ENCODE measurements around the gene SMARCD2. TPM values are rescaled to one million over a fixed set of nuclear protein-coding genes. Genes with fewer than 3 reads are reported as not detected.
A peak's percentile ranks its signal among the peaks of the same experiment; 100 is the strongest.

Gene SMARCD2
- total and polyA plus RNA-seq, 4 experiments from 2014 or later: 80.4 to 125 (median 114) TPM

- Mint-ChIP-seq H3K4me1 (peaks cover 45 to 84% (median 74%) of the 10 kb centered on the region in 4 donors), H3K4me3 (peak overlapping the region in 7 of 8 donors; percentile 5 to 94 (median 50)), H3K36me3 (peaks cover 55 to 95% of the 10 kb centered on the region in 2 donors), H3K27me3 (no peaks in the 10 kb centered on the region), H3K9me3 (peaks cover 0 to 3% (median 0%) of the 10 kb centered on the region in 8 donors), H3K27ac (peak overlapping the region in 6 of 7 donors; percentile 29 to 95 (median 61))
- DNase-seq: no peak
- Histone ChIP-seq H3K27me3 (ENCODE audit: insufficient read depth, low read length) (no peaks in the 10 kb centered on the region), H3K9me3 (ENCODE audit: control insufficient read depth in 1 of 2, low read length in 2 of 2) (no peaks in the 10 kb centered on the region), H3K27ac (ENCODE audit: low read depth, low read length) (peak overlapping the region; percentile 8), H3K36me3 (ENCODE audit: insufficient read depth, low read length) (peaks cover 71% of the 10 kb centered on the region), H3K4me3 (ENCODE audit: low read length in 2 of 2) (no peak overlapping the region), H3K4me1 (ENCODE audit: insufficient read depth, low read length) (peaks cover 67% of the 10 kb centered on the region)
- CTCF ChIA-PET (ENCODE audit: partially characterized antibody): interaction anchor here (1.2 to 5.3 kb wide), 7 partner anchors 11 to 134 kb away, joined by 3 to 37 read pairs (median 4); partner anchors contain the start of gene SMARCD2
- intact Hi-C loops (cut with micrococcal nuclease): loop anchor here (5.0 kb wide), 1 partner anchor 207 kb away; the partner anchor contains the start of gene MAP3K3
- POLR2A ChIA-PET (ENCODE audit: partially characterized antibody): interaction anchor here (0.6 to 12.7 kb wide), 9 partner anchors 11 to 677 kb away, joined by 3 to 129 read pairs (median 4); partner anchors contain the start of genes CCDC47, DDX42, DDX5 and ICAM2
Measured at GRCh38 chr17:63828936-63829335, 13.5 kb downstream of the SMARCD2 start.

DNA sequence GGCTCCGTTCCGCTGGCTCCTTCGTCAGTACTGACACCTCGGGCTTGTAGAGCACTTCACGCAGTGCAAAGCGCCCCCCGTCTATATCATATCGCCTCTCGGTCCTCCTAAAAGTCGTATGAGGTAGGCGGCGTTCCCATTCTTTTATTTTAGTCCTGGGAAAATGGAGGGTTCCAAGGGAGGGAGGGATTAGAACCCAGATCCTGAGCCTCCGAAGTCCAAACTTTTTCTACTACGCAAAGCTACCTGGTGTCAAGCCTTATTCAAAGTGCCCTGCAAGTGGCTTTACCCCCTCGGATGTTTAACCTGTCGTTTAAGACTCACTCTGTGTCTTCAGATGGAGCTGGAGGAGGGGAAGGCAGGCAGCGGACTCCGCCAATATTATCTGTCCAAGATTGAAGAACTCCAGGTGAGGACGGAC lies 14.7 kb downstream of the SMARCD2 start:
- Mint-ChIP-seq H3K4me1 (peaks cover 46 to 91% (median 76%) of the 10 kb centered on the region in 4 donors), H3K4me3 (peak overlapping the region; percentile 93 to 100 (median 98)), H3K27me3 (no peaks in the 10 kb centered on the region), H3K36me3 (peaks cover 61 to 93% of the 10 kb centered on the region in 2 donors), H3K27ac (peak overlapping the region; percentile 95 to 100 (median 100)), H3K9me3 (peaks cover 0 to 3% (median 0%) of the 10 kb centered on the region in 8 donors)
- Histone ChIP-seq H3K4me1 (ENCODE audit: insufficient read depth, low read length) (peaks cover 67% of the 10 kb centered on the region), H3K4me3 (ENCODE audit: low read length in 2 of 2) (peak overlapping the region; percentile 93), H3K9me3 (ENCODE audit: control insufficient read depth in 1 of 2, low read length in 2 of 2) (no peaks in the 10 kb centered on the region), H3K27me3 (ENCODE audit: insufficient read depth, low read length) (no peaks in the 10 kb centered on the region), H3K27ac (ENCODE audit: low read depth, low read length) (peak overlapping the region; percentile 90), H3K36me3 (ENCODE audit: insufficient read depth, low read length) (peaks cover 69% of the 10 kb centered on the region)
- no peak for DNase-seq
- intact Hi-C loops (cut with micrococcal nuclease): loop anchor here (1.0 to 5.0 kb wide), 5 partner anchors 15 to 206 kb away; partner anchors contain the start of genes CCDC47, MAP3K3 and STRADA
- ChIA-PET POLR2A (ENCODE audit: partially characterized antibody) (interaction anchor here (1.0 to 12.7 kb wide), 8 partner anchors 12 to 318 kb away, joined by 3 to 129 read pairs (median 10); partner anchors contain the start of genes CCDC47, DDX42, ICAM2 and LIMD2), CTCF (ENCODE audit: partially characterized antibody) (interaction anchor here (0.8 to 5.3 kb wide), 12 partner anchors 8 to 133 kb away, joined by 3 to 37 read pairs (median 4); partner anchors contain the start of gene SMARCD2)

DNA sequence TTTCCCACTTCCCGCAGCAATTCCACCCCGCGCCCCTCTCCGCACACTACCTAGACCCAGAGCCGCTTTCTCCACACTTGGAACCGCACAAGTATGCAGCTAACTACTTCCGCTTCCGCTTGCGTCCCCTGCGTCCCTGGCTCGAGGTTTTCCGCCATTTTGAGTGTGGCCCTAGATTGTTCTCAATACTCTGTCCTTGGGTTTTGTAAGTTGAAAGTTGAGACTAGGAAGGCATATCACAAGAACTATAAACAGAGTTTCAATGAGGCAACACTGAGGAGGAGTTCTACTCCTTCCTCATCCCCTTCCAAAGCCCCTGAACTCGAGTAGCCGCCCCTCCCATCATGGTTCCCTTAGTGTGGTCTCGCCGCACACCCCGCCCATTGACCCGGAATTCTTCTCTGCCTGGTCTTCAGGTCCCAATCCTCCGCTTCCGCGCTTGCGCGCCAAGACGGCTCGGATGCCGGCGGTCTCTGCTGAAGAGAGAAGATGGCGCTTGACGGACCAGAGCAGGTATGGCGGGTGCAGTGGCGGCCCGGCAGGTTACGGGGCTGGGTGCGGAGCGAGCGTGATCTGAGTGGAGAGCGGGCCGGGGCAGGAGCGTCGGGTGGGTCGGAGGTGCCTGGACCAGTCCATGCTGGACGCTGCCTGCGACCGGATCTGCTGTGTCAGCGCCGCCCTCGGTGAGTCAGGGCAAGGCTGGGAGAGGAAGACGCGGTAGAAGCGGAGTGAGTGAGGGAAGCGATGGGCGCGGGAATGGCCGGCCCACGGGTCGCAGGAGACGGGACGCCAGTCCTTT lies 15.3 kb downstream of the SMARCD2 start, which contains the start of the genes FTSJ3 and PSMC5:
Gene FTSJ3, minus strand, starts transcription at position 662 of the 799 bp plus-strand sequence. CDS start 761 bp downstream, outside the sequence.
Gene PSMC5, plus strand, starts transcription at position 430 of the 799 bp plus-strand sequence. Its CDS starts 60 bp downstream, at position 490.
- H3K36me3 Mint-ChIP-seq: peaks cover 62 to 93% of the 10 kb centered on the region in 2 donors
- DNase-seq: peak; percentile 96 to 98 (median 97)
- no peaks in the 10 kb centered on the region for H3K27me3 ChIP-seq (ENCODE audit: insufficient read depth, low read length)
- no peaks in the 10 kb centered on the region for H3K9me3 ChIP-seq (ENCODE audit: control insufficient read depth in 1 of 2, low read length in 2 of 2)
- peaks cover 0 to 3% (median 0%) of the 10 kb centered on the region in 8 donors for H3K9me3 Mint-ChIP-seq
- no peaks in the 10 kb centered on the region for H3K27me3 Mint-ChIP-seq
- peak within 1 kb of the TSS; percentile 95 to 100 (median 100) for H3K27ac Mint-ChIP-seq
- H3K4me1 ChIP-seq (ENCODE audit: insufficient read depth, low read length): peaks cover 62% of the 10 kb centered on the region
- POLR2A ChIA-PET (ENCODE audit: partially characterized antibody): interaction anchor here (0.9 to 12.7 kb wide), 15 partner anchors 9 to 319 kb away, joined by 3 to 129 read pairs (median 4); partner anchors contain the start of genes CCDC47, DDX42, LIMD2 and MAP3K3
- H3K4me1 Mint-ChIP-seq: peaks cover 46 to 92% (median 74%) of the 10 kb centered on the region in 4 donors
- intact Hi-C loops (cut with micrococcal nuclease): loop anchor here (1.0 to 5.0 kb wide), 5 partner anchors 16 to 205 kb away; partner anchors contain the start of genes CCDC47, MAP3K3 and STRADA
- peak within 1 kb of the TSS; percentile 93 to 100 (median 98) for H3K4me3 Mint-ChIP-seq
- CTCF ChIA-PET (ENCODE audit: partially characterized antibody): interaction anchor here (1.0 to 5.3 kb wide), 10 partner anchors 7 to 51 kb away, joined by 3 to 37 read pairs (median 4); partner anchors contain the start of gene SMARCD2
- H3K27ac ChIP-seq (ENCODE audit: low read depth, low read length): peak within 1 kb of the TSS; percentile 90
- peaks cover 67% of the 10 kb centered on the region for H3K36me3 ChIP-seq (ENCODE audit: insufficient read depth, low read length)
- peak within 1 kb of the TSS; percentile 93 for H3K4me3 ChIP-seq (ENCODE audit: low read length in 2 of 2)

DNA sequence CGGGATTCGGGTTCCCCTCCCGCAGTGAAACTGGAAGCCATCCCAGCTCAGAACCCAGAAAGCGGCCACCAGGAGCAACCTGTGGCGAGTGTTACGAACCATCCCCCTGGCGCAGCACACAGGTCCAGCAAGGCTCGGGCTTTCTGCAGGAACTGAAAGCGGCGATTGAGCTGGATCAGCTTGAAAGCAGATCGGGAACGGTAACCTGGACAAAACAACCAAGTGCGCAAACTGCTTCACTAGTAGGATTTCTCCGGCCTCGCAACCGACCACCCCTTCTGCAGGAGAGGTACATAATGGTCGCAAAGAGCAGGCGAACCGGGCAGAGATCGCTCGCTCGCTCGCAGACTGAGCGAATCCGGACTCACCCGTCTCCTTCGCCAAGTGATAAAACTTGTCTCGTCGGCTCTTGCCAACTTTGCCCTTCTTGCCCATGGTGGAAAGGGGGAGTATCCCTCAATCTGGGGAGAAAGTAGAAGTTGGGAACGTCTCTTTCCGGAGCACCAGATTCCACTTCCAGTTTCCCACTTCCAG lies 15.9 kb downstream of the SMARCD2 start:
- peak overlapping the region; percentile 95 to 100 (median 100) for H3K27ac Mint-ChIP-seq
- intact Hi-C loops (cut with micrococcal nuclease): loop anchor here (1.0 to 5.0 kb wide), 5 partner anchors 17 to 204 kb away; partner anchors contain the start of genes CCDC47, MAP3K3 and STRADA
- H3K9me3 Mint-ChIP-seq: peaks cover 0 to 3% (median 0%) of the 10 kb centered on the region in 8 donors
- Histone ChIP-seq H3K36me3 (ENCODE audit: insufficient read depth, low read length) (peaks cover 67% of the 10 kb centered on the region), H3K9me3 (ENCODE audit: control insufficient read depth in 1 of 2, low read length in 2 of 2) (no peaks in the 10 kb centered on the region), H3K4me3 (ENCODE audit: low read length in 2 of 2) (peak overlapping the region; percentile 93), H3K27ac (ENCODE audit: low read depth, low read length) (peak overlapping the region; percentile 90), H3K27me3 (ENCODE audit: insufficient read depth, low read length) (no peaks in the 10 kb centered on the region), H3K4me1 (ENCODE audit: insufficient read depth, low read length) (peaks cover 55% of the 10 kb centered on the region)
- ChIA-PET POLR2A (ENCODE audit: partially characterized antibody) (interaction anchor here (0.9 to 12.7 kb wide), 13 partner anchors 8 to 320 kb away, joined by 3 to 129 read pairs (median 4); partner anchors contain the start of genes CCDC47, DDX42, LIMD2 and MAP3K3), CTCF (ENCODE audit: partially characterized antibody) (interaction anchor here (1.0 to 2.8 kb wide), 6 partner anchors 8 to 39 kb away, joined by 3 to 10 read pairs (median 3); partner anchors contain the start of gene SMARCD2)
- H3K36me3 Mint-ChIP-seq: peaks cover 62 to 93% of the 10 kb centered on the region in 2 donors
- H3K27me3 Mint-ChIP-seq: no peaks in the 10 kb centered on the region
- peaks cover 42 to 92% (median 72%) of the 10 kb centered on the region in 4 donors for H3K4me1 Mint-ChIP-seq
- H3K4me3 Mint-ChIP-seq: peak overlapping the region; percentile 93 to 100 (median 98)
- no peak for DNase-seq

GRCh38 chr17:63824362-63824761 lies 18.1 kb downstream of the SMARCD2 start:
- H3K27ac Mint-ChIP-seq: peak overlapping the region in 6 of 7 donors; percentile 31 to 84 (median 76)
- Histone ChIP-seq H3K27ac (ENCODE audit: low read depth, low read length) (no peak overlapping the region), H3K9me3 (ENCODE audit: control insufficient read depth in 1 of 2, low read length in 2 of 2) (no peaks in the 10 kb centered on the region)

More at GRCh38 chr17:63824362-63824761, 18.1 kb downstream of the SMARCD2 start:
- H3K4me1 ChIP-seq (ENCODE audit: insufficient read depth, low read length): peaks cover 35% of the 10 kb centered on the region
- intact Hi-C loops (cut with micrococcal nuclease): no loop called here
- peaks cover 30 to 70% (median 53%) of the 10 kb centered on the region in 4 donors for H3K4me1 Mint-ChIP-seq
- peaks cover 0 to 3% (median 0%) of the 10 kb centered on the region in 8 donors for H3K9me3 Mint-ChIP-seq
- ChIA-PET POLR2A (ENCODE audit: partially characterized antibody) (interaction anchor here (0.8 to 12.7 kb wide), 6 partner anchors 15 to 124 kb away, joined by 3 to 104 read pairs (median 6); partner anchors contain the start of genes CCDC47, DDX42 and SMARCD2), CTCF (ENCODE audit: partially characterized antibody) (interaction anchor here (0.8 to 2.8 kb wide), 4 partner anchors 9 to 127 kb away, joined by 3 to 10 read pairs (median 3); no protein-coding TSS in a partner anchor)
- no peak for DNase-seq
- H3K27me3 Mint-ChIP-seq: no peaks in the 10 kb centered on the region
- H3K4me3 Mint-ChIP-seq: peak overlapping the region in 2 of 8 donors; percentile 39 to 49
- H3K4me3 ChIP-seq (ENCODE audit: low read length in 2 of 2): no peak overlapping the region
- peaks cover 64% of the 10 kb centered on the region for H3K36me3 ChIP-seq (ENCODE audit: insufficient read depth, low read length)
- H3K27me3 ChIP-seq (ENCODE audit: insufficient read depth, low read length): no peaks in the 10 kb centered on the region
- H3K36me3 Mint-ChIP-seq: peaks cover 53 to 92% of the 10 kb centered on the region in 2 donors

All from CD4-positive, alpha-beta memory T cell (primary cell).